ENCODE results near the gene TRIM45. TPM values are rescaled to one million over a fixed set of nuclear protein-coding genes. Genes with fewer than 3 reads are reported as not detected.

The TRIM45 gene
- total RNA-seq, 4 donors from 2014 or later, result 0.82 to 2.3 (median 1.5) TPM

- TF ChIP-seq, protein P1, sequence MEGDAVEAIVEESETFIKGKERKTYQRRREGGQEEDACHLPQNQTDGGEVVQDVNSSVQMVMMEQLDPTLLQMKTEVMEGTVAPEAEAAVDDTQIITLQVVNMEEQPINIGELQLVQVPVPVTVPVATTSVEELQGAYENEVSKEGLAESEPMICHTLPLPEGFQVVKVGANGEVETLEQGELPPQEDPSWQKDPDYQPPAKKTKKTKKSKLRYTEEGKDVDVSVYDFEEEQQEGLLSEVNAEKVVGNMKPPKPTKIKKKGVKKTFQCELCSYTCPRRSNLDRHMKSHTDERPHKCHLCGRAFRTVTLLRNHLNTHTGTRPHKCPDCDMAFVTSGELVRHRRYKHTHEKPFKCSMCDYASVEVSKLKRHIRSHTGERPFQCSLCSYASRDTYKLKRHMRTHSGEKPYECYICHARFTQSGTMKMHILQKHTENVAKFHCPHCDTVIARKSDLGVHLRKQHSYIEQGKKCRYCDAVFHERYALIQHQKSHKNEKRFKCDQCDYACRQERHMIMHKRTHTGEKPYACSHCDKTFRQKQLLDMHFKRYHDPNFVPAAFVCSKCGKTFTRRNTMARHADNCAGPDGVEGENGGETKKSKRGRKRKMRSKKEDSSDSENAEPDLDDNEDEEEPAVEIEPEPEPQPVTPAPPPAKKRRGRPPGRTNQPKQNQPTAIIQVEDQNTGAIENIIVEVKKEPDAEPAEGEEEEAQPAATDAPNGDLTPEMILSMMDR (IDR thresholded peaks at IDR 0.05; ENCODE audit: low read depth), result no peak
These were observed 9.0 kb upstream of the TRIM45 start for GRCh38 chr1:117130526-117130925.

GRCh38 chr1:117128323-117129079 lies 7.0 kb upstream of the TRIM45 start:
- TF ChIP-seq, protein P1 (IDR thresholded peaks at IDR 0.05; ENCODE audit: low read depth), result no peak

GRCh38 chr1:117127795-117128194 lies 6.2 kb upstream of the TRIM45 start:
- TF ChIP-seq, protein P1 (IDR thresholded peaks at IDR 0.05; ENCODE audit: low read depth), result no peak

DNA sequence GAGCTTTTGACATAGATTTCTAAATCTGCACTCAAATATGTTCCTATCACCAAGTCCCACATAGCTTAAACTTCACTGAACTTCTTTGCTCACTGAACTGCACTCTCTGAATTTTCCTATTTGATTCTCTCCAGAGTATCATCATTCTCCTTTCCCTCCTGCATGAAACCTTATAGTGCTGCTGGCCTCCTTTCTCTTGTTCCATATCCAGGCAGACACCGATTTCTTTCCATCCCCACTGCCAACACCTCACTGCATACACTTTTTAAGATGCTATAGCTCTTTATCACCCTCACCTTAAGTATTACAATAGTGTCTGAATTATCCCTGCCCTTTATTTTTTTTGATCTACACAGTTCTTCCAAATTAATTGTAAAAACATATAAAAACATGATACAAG lies 3.1 kb upstream of the TRIM45 start:
- TF ChIP-seq, protein P1 (IDR thresholded peaks at IDR 0.05; ENCODE audit: low read depth), result no peak

DNA sequence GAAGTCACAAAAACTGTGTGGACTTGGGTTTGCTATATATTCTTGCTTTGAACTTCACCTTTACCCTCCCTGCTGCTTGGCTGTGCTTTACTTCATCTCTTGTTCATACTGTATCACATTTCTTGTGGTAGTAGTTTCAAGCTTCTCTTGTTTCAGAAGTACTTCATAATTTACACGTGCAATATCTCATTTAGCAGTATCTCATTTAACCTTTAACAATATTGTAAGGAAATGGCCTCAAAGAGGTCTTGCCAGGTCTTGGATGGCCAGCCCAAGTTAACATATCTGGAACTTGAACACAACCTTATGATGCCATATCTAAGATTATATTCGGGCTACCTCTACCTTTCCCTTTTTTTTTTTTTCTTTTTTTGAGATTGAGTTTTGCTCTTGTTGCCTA lies 1.7 kb upstream of the TRIM45 start:
- TF ChIP-seq, protein P1 (IDR thresholded peaks at IDR 0.05; ENCODE audit: low read depth), result no peak

- TF ChIP-seq, protein P1 (IDR thresholded peaks at IDR 0.05; ENCODE audit: low read depth), result no peak
These were observed 929 bp upstream of the TRIM45 start for GRCh38 chr1:117122330-117123025.

DNA sequence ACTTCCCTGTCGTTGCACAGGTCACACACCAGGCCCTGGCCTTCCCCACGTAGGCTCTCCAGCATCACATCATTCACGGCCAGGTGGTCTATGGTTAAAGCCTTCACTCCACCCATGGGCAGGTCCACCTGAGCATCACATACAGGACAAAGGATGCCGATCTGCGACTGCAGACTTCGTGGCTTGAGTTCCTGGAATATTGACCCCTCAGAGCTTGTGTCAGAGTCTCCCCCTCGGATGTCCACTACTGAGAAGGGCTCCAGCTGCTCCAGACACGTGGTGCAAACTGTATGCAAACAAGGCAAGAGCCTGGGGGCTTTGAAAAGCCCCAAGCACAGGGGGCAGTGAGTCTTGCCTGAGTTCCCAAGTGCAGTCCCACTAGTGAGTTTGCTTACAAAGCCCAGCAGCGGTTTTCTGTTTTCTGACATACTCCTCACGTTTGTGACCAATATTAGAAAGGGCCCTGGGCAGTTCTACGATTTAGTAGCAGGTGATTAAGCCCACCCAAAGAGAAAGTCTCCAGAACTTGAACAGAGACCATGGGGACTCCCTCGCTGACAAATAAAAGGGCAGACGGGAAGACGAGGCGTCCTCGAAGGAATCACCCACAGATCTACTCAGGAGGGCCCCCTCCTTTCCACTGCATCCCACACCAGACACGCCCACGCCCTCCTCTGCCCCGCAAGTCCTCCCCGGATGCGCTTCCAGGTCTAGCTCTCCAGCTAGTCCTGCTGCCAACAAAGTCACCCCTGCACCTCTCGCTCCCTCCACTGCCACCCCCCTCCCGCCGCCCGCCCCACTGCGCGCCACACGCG lies 568 bp downstream of the TRIM45 start:
- TF ChIP-seq, protein P1 (IDR thresholded peaks at IDR 0.05; ENCODE audit: low read depth), result no peak
